Superior temporal gyrus (tissue), 1 donor: ENCODE data around the gene CCDC146.
A peak's percentile ranks its signal among the peaks of the same experiment; 100 is the strongest.
"Not testable (repeated sequence)": the region's sequence is repeated elsewhere in the genome, so short reads cannot be mapped to it uniquely, and the experiment has no call there.

Experiments
- DNase-seq: peaks from one replicate; pipeline ENCODE4 v3.0.0-alpha.2; 2016; ENCODE audit errors: extremely low spot score

The CCDC146 gene

GRCh38 chr7:77327932-77328628, 205.7 kb downstream of the CCDC146 start:
- no peak for DNase-seq

GRCh38 chr7:77328669-77329068, 206.3 kb downstream of the CCDC146 start:
- no peak for DNase-seq

GRCh38 chr7:77329466-77330168, 207.2 kb downstream of the CCDC146 start:
- DNase-seq, result no peak

GRCh38 chr7:77330169-77330882, 207.9 kb downstream of the CCDC146 start:
- no peak for DNase-seq

- DNase-seq, result peak; percentile 94
Observed at GRCh38 chr7:77331938-77332695, 209.7 kb downstream of the CCDC146 start.

- not testable (repeated sequence) for DNase-seq
Observed at GRCh38 chr7:77334039-77334438, 211.6 kb downstream of the CCDC146 start.

GRCh38 chr7:77335581-77335980, 213.2 kb downstream of the CCDC146 start:
- DNase-seq, result no peak

GRCh38 chr7:77337456-77337990, 215.1 kb downstream of the CCDC146 start:
- no peak for DNase-seq

- no peak for DNase-seq
Observed at GRCh38 chr7:77338260-77338659, 215.8 kb downstream of the CCDC146 start.

GRCh38 chr7:77338883-77339629, 216.6 kb downstream of the CCDC146 start:
- DNase-seq, result no peak

GRCh38 chr7:77339726-77340125, 217.3 kb downstream of the CCDC146 start:
- DNase-seq, result no peak
